GM10847 (cell line): ENCODE measurements around the gene ZNF557.
A peak's percentile ranks its signal among the peaks of the same experiment; 100 is the strongest.

Experiments used
- POLR2A ChIP-seq: IDR thresholded peaks from 2 replicates; pipeline ENCODE4 v1.6.1; 2011; ENCODE audit not compliant: insufficient read length; ENCODE audit errors: extremely low read depth

The ZNF557 gene

DNA sequence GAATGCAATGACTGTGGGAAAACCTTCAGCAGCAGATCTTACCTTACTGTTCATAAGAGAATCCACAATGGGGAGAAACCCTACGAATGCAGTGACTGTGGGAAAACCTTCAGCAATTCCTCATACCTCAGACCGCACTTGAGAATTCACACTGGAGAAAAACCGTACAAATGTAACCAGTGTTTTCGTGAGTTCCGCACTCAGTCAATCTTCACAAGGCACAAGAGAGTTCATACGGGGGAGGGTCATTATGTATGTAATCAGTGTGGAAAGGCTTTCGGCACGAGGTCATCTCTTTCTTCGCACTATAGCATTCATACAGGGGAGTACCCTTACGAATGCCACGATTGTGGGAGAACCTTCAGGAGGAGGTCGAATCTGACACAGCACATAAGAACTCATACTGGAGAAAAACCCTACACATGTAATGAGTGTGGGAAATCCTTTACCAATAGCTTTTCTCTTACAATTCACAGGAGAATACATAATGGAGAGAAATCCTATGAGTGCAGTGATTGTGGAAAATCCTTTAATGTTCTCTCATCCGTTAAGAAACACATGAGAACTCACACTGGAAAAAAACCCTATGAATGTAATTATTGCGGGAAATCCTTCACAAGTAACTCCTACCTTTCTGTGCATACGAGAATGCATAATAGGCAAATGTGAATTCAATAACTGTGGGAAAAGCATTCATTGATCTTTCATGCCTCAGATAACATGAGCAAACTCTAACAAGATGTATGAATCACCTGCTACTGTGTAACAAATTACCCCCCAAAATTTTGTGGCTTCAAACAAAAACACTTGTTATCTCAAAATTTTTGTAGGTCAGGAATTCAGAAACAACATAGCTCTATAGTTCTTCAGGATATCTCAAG is 13.8 kb downstream of the ZNF557 start:
- TF ChIP-seq POLR2A: no peak

DNA sequence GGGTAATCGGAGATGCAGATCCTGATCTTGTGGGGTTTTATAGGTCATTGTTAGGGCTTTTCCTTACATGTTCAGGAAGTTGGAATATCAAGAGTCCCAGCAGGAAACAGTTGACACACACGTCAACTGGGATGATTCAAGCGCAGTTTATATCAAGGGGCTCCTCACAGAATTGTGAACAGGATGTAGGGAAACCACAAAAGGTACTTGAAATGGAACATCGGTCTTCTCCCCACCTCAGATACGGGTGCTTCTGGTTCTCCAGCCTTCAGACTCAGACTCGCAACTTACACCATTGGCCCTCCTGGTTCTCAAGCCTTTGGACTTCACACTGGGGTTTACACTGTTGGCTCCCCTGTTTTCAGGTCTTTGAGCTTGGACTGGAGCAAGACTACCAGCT is 19.5 kb downstream of the ZNF557 start:
- TF ChIP-seq POLR2A: no peak

GRCh38 chr19:7098096-7098495 is 28.6 kb downstream of the ZNF557 start:
- no peak for TF ChIP-seq POLR2A

DNA sequence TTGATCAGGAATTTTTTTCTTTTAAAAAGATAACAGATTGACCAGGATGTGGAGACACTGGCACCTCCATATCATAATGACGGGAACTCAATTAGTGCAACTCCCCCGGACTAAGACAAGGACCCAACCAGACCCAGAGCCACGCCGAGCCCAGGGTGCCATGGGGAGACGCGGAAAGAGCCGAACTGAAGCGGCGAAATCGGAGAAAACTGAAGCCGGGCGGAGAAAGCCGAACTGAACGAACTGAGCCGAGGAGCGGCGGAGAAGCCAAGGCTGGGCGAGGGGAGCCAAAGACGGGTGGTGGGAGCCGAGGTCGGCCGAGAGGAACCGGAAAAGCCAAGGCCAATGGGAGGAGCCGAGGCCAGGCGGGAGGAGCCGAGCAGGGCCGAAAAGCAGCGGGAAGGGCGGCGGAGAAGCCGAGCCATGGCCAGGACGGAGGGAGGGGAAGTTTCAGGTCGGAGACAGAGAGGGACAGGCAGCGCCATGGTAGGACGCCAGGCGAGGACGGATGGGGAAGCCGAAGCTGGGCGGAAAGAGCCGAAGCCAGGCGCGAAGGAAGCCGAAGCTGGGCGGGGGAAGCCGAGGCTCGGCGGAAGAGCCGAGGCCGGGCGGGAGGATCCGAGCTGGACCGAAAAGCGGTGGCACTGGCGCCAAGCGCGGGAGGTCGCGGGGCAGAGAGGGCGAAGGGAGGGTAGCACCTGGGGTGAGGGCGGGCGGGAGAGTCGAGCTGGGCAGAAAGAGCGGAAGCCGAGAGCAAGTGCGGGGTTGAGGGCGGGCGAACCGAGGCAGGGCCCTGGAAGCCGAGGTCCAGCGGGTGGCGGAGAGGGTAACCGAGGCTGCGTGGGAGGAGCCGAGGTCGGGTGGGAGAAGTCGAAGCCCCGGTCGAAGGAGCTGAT is 29.4 kb downstream of the ZNF557 start:
- TF ChIP-seq POLR2A: peak; percentile 67

DNA sequence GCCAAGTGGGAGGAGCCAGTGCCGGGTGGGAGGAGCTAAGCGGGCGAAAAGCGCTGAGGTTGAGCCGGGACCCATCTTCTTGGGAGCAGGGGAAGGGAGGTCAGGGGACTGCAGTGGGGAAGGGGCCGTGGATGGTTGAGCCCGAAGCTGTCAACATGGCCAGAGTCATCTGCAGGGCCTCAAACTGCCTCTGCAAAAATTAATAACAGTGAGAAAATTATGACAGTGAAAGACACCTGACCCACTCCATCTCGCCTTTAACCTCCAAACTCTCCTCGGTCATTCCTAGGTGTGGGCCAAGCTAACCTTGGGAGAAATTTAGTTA is 30.1 kb downstream of the ZNF557 start:
- TF ChIP-seq POLR2A: no peak

GRCh38 chr19:7101498-7102253 is 32.2 kb downstream of the ZNF557 start:
- TF ChIP-seq POLR2A: no peak

DNA sequence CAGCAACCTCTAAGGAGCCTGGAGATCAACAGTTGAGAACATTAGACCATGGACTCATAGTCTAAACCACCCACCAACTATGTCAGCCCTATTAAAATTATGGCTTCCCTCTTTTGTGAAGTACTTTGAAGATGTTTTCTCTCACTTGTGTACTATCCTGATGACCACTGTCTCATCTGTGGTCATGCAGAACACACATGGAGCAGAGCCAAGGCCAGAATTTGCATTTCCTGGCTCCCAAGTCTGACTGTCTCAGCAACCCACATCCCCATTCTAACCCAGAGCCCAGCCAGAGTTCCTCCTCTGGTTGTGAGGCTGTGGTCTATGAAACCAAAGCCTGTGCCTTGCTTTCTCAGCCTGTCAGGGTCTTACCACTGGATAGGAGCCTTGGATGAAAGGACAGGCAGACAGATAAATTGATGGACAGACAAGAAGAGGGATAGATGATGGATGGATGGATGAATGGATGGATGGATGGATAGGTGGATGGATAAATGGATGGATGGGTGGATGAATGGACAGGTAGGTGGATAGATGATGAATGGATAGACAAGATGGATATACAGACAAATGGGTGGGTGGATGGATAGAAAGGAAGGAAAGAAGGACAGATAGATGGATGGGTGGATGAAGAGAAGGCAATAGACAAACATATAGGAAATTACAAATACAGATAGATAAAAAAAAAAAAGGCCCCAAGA is 35.4 kb downstream of the ZNF557 start:
- TF ChIP-seq POLR2A: no peak

- no peak for TF ChIP-seq POLR2A
Observed at GRCh38 chr19:7106711-7107657, 37.5 kb downstream of the ZNF557 start.

DNA sequence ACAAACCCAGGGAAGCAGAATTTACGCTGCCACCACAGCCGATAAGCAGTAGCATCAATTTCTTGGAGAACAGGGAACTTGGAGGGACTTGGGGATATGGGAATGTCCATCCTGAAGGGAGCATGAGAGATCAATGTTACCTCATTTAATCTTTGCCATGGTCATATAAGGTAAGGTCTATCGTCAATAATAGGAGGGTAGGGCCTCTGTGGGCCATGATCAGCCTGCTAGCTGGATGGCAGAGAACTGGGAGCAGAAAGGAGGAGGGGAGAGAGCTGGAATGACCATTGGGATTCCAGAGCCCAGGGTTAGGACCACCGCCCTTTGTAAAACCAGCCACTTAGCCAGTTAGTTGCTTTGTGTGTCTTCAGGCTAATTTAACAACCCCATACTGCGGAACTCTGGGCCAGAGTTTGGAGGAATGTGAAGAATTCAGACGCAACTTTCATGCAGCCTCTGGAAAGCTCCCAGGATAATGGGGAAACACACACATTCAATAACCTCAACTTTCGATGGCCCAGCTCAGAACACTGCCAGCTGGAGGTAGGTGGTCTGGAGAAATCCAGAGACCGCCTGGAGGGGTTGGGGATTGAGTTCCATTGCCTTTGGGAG is 40.3 kb downstream of the ZNF557 start:
- no peak for TF ChIP-seq POLR2A

- no peak for TF ChIP-seq POLR2A
Observed at GRCh38 chr19:7112675-7113074, 43.2 kb downstream of the ZNF557 start.

DNA sequence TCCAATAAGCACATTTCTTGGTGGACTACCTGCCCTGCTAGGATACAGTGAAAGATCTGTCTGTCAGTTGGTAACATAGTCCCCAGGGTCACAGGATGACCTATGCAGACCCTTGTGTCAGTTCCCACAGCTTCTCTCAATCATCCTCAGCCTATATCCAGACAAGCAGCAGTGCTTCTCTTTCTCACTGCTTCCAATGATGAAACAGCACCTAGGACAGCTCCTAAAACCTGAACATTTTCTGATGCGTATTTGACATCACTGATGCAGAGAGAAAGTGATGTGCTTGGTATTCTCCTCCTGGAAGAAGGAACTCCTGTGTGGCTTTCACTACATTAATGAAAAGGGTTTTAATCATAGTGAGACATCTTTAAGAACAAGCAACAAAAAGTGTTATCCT is 43.7 kb downstream of the ZNF557 start:
- no peak for TF ChIP-seq POLR2A

- TF ChIP-seq POLR2A: no peak
Observed at GRCh38 chr19:7115721-7116120, 46.2 kb downstream of the ZNF557 start.

DNA sequence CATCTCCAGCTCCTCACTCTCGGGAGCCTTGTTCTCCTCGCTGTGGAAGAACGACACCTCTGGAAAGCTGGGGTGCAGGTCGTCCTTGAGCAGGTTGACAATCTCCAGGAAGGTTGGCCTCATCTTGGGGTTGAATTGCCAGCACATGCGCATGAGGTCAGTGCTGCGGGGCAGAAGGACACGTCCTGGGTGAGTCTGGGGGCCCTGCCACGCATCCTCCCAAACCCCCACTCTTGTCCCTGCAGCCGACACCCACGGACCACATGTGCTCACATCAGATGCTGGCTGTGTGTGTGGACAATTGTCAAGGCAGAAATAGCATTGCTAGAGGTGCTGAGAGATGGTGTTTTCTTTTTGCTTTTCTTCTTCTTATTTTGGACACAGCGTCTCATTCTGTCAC is 47.7 kb downstream of the ZNF557 start:
- TF ChIP-seq POLR2A: no peak
